Sigmoid colon (tissue), 7 donors: ENCODE measurements around the gene PROM2. TPM values are rescaled to one million over a fixed set of nuclear protein-coding genes. Genes with fewer than 3 reads are reported as not detected.

Experiments used
- DNase-seq: peaks from one replicate; pipeline ENCODE4 v3.0.0-alpha.2; 2019
- H3K27ac ChIP-seq, 4 donors: fragments of 200-600 bp; sonication (generic); one replicate each; pipeline ENCODE4 v1.5.1; 2016 to 2019; ENCODE audit warnings: mild to moderate bottlenecking in 1 of 4
- H3K27me3 ChIP-seq, 3 donors: fragments of 200-600 bp; sonication (generic); one replicate each; pipeline ENCODE4 v1.5.1; 2019; ENCODE audit warnings: mild to moderate bottlenecking in 1 of 3
- H3K36me3 ChIP-seq, 4 donors: fragments of 200-600 bp; sonication (generic); one replicate each; pipeline ENCODE4 v1.5.1; 2016 to 2019
- H3K4me1 ChIP-seq, 4 donors: fragments of 200-600 bp; sonication (generic); one replicate each; pipeline ENCODE4 v1.5.1; 2017 to 2019
- H3K4me3 ChIP-seq, 4 donors: fragments of 200-600 bp; sonication (generic); one replicate each; pipeline ENCODE4 v1.5.1; 2017 to 2019; ENCODE audit warnings: mild to moderate bottlenecking in 2 of 4, moderate library complexity in 1 of 4
- H3K9me3 ChIP-seq, 4 donors: fragments of 200-600 bp in 3 of 4; sonication (generic) in 3 of 4; one replicate each; pipeline versions ENCODE4 v1.5.1 to v1.6.1; 2013 to 2019
- CTCF ChIP-seq, 4 experiments: fragments of 450-650 bp in 3 of 4; fragments of 200-600 bp in 1 of 4; IDR thresholded peaks; one replicate each; pipeline ENCODE4 v1.5.1; 2016 to 2019; ENCODE audit warnings: antibody characterized with exemption in 4 of 4, mild to moderate bottlenecking in 3 of 4, moderate library complexity in 2 of 4
- EP300 ChIP-seq, 4 donors: sonication (generic); formaldehyde crosslinking; IDR thresholded peaks; one replicate each; pipeline ENCODE4 v1.6.1; 2017; ENCODE audit warnings: antibody characterized with exemption in 4 of 4
- POLR2A ChIP-seq, 2 donors: fragments of 450-650 bp; IDR thresholded peaks; one replicate each; pipeline ENCODE4 v1.6.1; 2016; ENCODE audit warnings: antibody characterized with exemption in 2 of 2, mild to moderate bottlenecking in 2 of 2, moderate library complexity in 2 of 2
- POLR2AphosphoS5 ChIP-seq, 4 donors: sonication (generic); formaldehyde crosslinking; IDR thresholded peaks; one replicate each; pipeline ENCODE4 v1.6.1; 2017; ENCODE audit warnings: antibody characterized with exemption in 4 of 4
- WGBS, 2 donors: extraction: QIAGEN DNeasy Blood & Tissue Kit; methylation state at CpG; one replicate each; pipeline ENCODE4 v1.1.7; 2013; 5-methylcytosine and 5-hydroxymethylcytosine counted together
- intact Hi-C: fragments of 100-400 bp; cut with DNase I; formaldehyde crosslinking; loops from one replicate; pipeline ENCODE4 v1.15.1; 2023
- polyA plus RNA-seq, 3 donors: library from polyadenylated mRNA; stranded (reverse); fragments of 200-250 nt; gene quantifications; one replicate each; pipeline ENCODE4 v1.2.3, GENCODE V29; 2013
- total RNA-seq, 4 donors: library from RNA; depleted of rRNA; stranded (reverse); fragments of >200 nt; gene quantifications; one replicate each; pipeline ENCODE4 v1.1.0, GENCODE V29; 2016
- donor health status: healthy with polysubstance abuse.
- donor health status: Bipolar disorder and iron deficiency.
- donor health status: healthy.

PROM2 gene
- total and polyA plus RNA-seq, 7 donors: 1.1 to 24.9 (median 2.4) TPM

GRCh38 chr2:95329891-95330793, 55.9 kb downstream of the PROM2 start:
- Histone ChIP-seq H3K4me3 (no peak overlapping the region), H3K36me3 (no peaks in the 10 kb centered on the region), H3K9me3 (no peaks in the 10 kb centered on the region), H3K27me3 (no peaks in the 10 kb centered on the region), H3K27ac (no peak overlapping the region), H3K4me1 (peaks cover 0 to 20% (median 9%) of the 10 kb centered on the region in 4 donors)
- intact Hi-C loops: no loop called here
- no peak for DNase-seq
- TF ChIP-seq POLR2A (IDR thresholded peaks at IDR 0.05) (no peak), EP300 (IDR thresholded peaks at IDR 0.05) (no peak), CTCF (IDR thresholded peaks at IDR 0.05) (no peak), POLR2AphosphoS5 (IDR thresholded peaks at IDR 0.05) (no peak)
- 64 to 77% methylated on average over 23 of the region's 23 CpGs for WGBS, 2 donors

- WGBS, 2 donors: 64 to 81% methylated on average over 11 of the region's 11 CpGs
- no peak for DNase-seq
- Histone ChIP-seq H3K4me3 (no peak overlapping the region), H3K27ac (no peak overlapping the region), H3K4me1 (peaks cover 0 to 20% (median 9%) of the 10 kb centered on the region in 4 donors), H3K27me3 (no peaks in the 10 kb centered on the region), H3K9me3 (no peaks in the 10 kb centered on the region), H3K36me3 (no peaks in the 10 kb centered on the region)
- intact Hi-C loops: no loop called here
- TF ChIP-seq EP300 (IDR thresholded peaks at IDR 0.05) (no peak), POLR2AphosphoS5 (IDR thresholded peaks at IDR 0.05) (no peak), CTCF (IDR thresholded peaks at IDR 0.05) (no peak), POLR2A (IDR thresholded peaks at IDR 0.05) (no peak)
These were observed 56.6 kb downstream of the PROM2 start for GRCh38 chr2:95330794-95331338.

GRCh38 chr2:95331606-95332005, 57.4 kb downstream of the PROM2 start:
- Histone ChIP-seq H3K9me3 (no peaks in the 10 kb centered on the region), H3K27ac (no peak overlapping the region), H3K36me3 (no peaks in the 10 kb centered on the region), H3K4me3 (no peak overlapping the region), H3K4me1 (peaks cover 0 to 20% (median 9%) of the 10 kb centered on the region in 4 donors), H3K27me3 (no peaks in the 10 kb centered on the region)
- 90 to 91% methylated on average over 10 of the region's 10 CpGs for WGBS, 2 donors
- TF ChIP-seq POLR2A (IDR thresholded peaks at IDR 0.05) (no peak), EP300 (IDR thresholded peaks at IDR 0.05) (no peak), CTCF (IDR thresholded peaks at IDR 0.05) (no peak)
- intact Hi-C loops: no loop called here
- DNase-seq: no peak

GRCh38 chr2:95332036-95332435, 57.8 kb downstream of the PROM2 start:
- TF ChIP-seq CTCF (IDR thresholded peaks at IDR 0.05) (no peak), EP300 (IDR thresholded peaks at IDR 0.05) (no peak), POLR2AphosphoS5 (IDR thresholded peaks at IDR 0.05) (no peak), POLR2A (IDR thresholded peaks at IDR 0.05) (no peak)
- WGBS, 2 donors: 94 to 96% methylated on average over 8 of the region's 8 CpGs
- Histone ChIP-seq H3K9me3 (no peaks in the 10 kb centered on the region), H3K36me3 (no peaks in the 10 kb centered on the region), H3K4me3 (no peak overlapping the region), H3K27me3 (no peaks in the 10 kb centered on the region), H3K4me1 (peaks cover 0 to 20% (median 9%) of the 10 kb centered on the region in 4 donors), H3K27ac (no peak overlapping the region)
- DNase-seq: no peak
- intact Hi-C loops: no loop called here
